LoVo (cell line): Measurements from ENCODE around the gene ARID4A.
A peak's percentile ranks its signal among the peaks of the same experiment; 100 is the strongest.
"Not testable (repeated sequence)": the region's sequence is repeated elsewhere in the genome, so short reads cannot be mapped to it uniquely, and the experiment has no call there.

Experiments used
- DNase-seq: peaks from one replicate; pipeline ENCODE4 v3.0.0-alpha.2; 2016; ENCODE audit warnings: low spot score

The ARID4A gene, protein sequence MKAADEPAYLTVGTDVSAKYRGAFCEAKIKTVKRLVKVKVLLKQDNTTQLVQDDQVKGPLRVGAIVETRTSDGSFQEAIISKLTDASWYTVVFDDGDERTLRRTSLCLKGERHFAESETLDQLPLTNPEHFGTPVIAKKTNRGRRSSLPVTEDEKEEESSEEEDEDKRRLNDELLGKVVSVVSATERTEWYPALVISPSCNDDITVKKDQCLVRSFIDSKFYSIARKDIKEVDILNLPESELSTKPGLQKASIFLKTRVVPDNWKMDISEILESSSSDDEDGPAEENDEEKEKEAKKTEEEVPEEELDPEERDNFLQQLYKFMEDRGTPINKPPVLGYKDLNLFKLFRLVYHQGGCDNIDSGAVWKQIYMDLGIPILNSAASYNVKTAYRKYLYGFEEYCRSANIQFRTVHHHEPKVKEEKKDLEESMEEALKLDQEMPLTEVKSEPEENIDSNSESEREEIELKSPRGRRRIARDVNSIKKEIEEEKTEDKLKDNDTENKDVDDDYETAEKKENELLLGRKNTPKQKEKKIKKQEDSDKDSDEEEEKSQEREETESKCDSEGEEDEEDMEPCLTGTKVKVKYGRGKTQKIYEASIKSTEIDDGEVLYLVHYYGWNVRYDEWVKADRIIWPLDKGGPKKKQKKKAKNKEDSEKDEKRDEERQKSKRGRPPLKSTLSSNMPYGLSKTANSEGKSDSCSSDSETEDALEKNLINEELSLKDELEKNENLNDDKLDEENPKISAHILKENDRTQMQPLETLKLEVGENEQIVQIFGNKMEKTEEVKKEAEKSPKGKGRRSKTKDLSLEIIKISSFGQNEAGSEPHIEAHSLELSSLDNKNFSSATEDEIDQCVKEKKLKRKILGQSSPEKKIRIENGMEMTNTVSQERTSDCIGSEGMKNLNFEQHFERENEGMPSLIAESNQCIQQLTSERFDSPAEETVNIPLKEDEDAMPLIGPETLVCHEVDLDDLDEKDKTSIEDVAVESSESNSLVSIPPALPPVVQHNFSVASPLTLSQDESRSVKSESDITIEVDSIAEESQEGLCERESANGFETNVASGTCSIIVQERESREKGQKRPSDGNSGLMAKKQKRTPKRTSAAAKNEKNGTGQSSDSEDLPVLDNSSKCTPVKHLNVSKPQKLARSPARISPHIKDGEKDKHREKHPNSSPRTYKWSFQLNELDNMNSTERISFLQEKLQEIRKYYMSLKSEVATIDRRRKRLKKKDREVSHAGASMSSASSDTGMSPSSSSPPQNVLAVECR

DNA sequence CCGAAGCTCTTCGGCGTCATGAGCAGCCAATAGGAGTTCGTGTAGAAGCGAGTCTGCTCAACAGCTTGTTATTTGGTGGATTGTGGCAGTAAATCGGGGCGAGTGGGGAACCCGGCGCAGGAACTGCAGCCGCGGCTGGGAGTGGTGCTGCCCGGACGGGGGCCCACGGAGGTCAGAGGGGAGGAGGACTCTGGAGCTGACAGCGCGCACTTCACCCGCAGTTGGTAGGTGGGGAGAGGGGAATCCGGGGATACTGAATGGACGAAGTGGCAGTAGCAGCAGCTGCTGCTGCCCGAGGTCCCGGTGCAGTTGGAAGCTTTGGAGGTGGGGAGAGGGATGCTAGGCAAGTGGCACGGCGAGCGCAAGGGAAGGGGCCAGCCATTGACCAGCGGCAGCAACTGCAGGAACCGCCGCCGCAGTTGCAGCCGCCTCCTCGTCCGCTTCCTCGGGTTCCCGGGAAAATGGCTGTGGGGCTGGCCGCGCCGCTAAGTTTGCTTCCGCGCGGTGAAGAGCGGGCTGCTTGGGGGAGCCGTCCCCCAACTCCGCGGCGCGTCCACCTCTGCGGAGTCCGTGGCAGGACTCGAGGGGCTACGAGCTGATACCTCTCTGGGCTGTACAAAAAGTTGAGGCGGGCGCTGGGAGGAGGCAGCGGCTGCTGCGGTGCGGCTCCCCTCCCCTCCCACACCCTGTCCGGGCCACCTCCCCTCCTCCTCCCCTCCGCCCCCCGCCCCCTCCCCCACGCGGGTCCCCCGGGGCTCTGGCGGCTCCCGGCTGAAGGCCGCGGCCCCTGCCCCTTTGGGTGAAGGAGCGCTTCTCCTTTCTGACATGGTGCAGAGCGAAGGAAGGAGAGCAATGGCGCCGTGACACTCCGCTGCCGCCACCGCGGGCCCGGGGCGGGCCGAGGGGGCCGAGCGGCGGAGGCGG, at the start of gene ARID4A:
Gene ARID4A, plus strand, starts transcription at position 79 of the 924 bp plus-strand sequence. CDS start 1,300 bp downstream, outside the sequence.
- DNase-seq = peak; percentile 9

DNA sequence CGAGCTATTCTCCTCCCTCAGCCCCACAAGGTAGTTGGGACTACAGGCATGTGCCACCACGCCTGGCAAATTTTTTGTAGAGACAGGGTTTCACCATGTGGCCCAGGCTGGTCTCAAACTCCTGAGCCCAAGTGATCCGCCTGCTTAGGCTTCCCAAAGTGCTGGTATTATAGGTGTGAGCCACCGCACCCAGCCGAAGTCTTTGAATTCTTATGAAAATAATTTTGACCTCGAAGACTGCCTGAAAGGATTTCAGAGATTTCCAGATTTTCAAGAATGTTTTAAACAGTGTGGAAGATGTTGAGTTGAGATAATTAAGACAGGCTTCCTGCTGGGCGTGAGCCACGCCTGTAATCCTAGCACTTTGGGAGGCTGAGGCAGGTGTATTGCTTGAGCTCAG, 48.7 kb upstream of the ARID4A start:
- no peak for DNase-seq

DNA sequence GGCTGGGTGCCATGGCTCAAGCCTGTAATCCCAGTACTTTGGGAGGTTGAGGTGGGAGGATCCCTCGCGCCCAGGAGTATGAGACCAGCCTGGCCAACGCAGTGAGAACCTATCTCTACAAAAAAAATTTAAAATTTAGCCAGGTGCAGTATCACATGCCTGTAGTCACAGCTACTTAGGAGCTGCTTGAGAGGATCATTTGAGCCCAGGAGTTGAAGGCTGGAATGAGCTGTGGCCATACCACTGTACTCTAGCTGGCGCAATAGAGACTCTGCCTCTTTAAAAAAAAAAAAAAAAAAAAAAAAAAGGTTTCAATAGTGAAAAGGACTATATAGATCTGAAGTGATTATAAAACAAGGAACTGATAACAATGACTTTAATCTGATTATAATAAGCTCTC, 40.2 kb upstream of the ARID4A start:
- DNase-seq = no peak

DNA sequence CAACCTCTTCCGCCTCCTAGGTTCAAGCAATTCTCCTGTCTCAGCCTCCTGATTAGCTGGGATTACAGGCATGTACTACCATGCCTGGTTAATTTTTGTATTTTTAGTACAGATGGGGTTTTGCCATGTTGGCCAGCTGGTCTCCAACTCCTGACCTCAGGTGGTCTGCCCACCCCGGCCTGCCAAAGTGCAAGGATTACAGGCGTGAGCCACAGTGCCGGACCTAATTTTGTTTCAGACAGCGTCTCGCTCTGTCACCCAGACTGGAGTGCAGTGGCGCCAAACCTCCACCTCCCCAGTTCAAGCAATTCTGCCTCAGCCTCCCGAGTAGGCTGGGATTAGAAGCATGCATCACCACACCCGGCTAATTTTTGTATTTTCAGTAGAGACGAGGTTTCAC, 36.4 kb upstream of the ARID4A start:
- DNase-seq = not testable (repeated sequence)

DNA sequence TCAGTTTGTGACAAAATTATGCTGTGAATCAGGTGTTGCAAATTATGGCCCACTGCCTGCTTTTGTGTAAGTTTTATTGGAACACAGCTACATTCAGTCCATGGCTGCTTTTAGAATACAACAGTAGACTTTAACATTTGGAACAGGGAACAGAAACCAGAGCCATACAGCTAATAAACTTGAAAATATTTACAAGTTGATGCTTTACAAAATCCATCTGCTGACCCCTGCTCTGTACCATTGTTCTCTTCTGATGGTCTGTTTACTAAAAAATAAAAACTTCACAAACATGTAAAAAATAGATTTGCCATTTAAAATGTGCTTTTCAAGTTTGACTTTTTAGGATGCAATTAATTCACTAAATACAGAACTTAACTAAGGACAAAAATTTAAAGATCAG, 33.0 kb upstream of the ARID4A start:
- DNase-seq = no peak

DNA sequence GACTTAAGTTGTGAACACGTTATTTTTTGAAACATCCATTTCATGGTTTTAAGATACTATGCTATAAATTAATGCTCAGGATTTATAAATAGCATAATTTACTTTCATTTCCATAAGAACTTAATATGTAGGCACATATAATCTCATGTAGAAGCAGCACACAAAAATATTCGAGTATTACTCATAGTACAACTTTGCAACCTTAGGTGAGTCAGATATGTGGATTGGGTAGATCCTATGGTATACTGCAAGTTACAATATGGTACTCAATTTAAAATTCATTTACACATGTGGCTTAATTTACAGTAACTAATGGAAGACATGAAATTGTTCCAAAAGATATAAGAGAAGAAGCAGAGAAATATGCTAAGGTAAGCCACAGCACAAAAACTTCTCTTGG, 27.7 kb upstream of the ARID4A start:
- no peak for DNase-seq

DNA sequence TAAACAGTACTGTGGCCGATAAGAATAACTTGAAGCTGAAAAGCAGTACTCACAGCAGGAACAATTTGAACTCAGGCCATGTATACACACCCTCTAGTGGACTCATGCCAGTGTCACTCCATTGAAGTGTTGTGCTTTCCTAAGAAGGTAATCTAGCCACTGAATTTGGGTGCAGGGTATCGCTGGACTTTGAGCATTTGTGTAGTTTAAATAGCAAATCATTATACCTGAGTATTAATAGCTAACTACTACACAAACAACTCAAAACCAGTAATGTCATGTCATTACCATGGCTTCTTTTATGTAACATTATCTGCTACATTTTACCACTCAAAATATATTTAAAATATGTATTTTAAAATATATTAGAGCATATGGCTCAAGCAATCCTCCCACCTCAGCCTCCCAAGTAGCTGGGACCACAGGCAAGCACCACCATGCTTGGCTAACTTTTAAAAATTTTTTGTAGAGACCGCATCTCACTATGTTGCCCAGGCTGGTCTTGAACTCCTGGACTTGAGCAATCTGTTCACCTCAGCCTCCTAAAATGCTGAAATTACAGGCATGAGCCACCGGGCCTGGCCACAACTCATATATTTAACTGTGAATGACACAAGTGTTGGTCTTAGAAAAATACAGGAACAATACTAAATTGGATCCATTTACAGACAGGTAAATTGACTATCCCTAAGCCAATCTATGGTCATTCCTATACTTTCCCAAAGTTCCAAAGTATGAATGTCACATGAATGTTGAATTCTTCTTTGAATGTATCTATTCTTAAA, 25.6 kb upstream of the ARID4A start:
- DNase-seq = peak; percentile 16

DNA sequence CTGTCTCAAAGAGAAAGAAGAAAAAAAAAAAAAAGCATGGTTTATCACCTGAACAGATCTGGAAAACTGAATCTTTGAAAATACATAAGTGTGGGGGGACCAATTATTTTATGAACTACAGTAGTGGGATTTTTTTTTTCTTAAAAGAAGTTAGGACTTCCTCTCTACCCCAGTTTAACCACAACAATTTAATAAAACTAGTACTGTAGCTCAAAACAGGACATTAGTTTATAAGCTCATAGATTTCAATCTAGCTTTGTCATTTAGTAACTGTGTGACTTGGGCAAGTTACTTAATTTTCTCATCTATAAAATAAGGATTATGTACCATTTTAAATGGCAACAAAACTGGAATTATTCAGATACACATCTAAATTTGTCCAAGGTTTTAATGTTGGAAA, 23.5 kb upstream of the ARID4A start:
- no peak for DNase-seq

DNA sequence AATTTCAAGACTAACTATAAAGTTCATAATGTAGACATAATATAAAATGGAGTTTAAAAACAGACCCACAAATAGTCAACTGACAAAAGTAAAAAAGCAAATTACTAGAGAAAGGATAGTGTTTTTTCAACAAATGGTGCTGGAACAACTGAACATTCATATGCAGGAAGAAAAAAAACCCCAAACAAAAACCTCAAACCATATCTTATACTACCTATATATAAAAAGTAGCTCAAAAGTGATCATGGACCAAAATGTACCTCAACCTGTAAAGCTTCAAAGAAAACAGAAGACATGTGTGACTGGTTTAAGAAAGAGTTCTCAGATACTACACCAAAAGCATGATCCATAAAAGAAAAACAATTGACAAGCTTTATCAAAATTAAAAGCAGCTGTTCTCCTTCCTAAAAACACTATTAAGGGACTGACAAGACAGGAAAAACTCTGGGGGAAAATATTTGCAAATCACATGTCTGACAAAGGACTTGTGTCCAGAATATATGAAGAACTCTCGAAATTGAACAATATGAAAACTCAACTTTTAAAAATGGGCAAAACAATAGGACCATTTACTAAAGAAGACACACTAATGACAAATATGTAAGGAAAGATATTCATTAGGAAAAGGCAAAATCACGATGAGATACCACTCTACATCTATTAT, 22.7 kb upstream of the ARID4A start:
- no peak for DNase-seq

DNA sequence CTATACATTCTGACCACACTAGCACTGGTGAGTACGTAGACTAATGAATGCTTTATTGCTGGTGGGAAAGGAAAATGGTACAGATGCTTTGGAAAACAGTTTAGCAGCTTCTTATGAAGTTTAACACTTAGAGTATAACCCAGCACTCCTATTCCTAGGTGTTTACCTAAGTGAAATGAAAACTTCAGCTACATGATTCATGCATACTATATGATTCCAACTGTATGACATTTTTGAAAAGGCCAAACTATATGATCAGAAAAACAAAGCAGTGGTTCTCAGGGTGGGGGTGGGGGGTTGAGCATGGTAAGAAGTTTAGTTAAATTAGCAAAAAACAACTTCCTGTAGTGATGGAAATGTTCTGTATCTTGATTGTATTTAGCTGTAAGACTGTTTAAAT, 22.1 kb upstream of the ARID4A start:
- DNase-seq = no peak

DNA sequence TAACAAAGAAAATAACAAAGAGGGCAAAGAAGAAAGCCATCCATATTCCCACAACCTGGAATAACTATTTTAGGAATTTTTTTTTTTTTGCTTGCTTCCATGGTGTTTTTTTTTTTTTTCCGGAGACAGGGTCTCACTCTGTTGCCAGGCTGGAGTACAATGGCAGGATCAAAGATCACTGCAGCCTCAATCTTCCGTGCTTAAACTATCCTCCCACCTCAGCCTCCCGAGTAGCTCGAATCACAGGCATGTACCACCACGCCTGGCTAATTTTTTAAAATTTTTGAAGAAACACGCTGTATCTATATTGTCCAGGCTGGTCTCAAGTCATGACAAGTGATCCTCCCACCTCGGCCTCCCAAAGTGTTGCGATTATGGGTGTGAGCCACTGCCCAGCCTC, 20.2 kb upstream of the ARID4A start:
- DNase-seq = no peak

DNA sequence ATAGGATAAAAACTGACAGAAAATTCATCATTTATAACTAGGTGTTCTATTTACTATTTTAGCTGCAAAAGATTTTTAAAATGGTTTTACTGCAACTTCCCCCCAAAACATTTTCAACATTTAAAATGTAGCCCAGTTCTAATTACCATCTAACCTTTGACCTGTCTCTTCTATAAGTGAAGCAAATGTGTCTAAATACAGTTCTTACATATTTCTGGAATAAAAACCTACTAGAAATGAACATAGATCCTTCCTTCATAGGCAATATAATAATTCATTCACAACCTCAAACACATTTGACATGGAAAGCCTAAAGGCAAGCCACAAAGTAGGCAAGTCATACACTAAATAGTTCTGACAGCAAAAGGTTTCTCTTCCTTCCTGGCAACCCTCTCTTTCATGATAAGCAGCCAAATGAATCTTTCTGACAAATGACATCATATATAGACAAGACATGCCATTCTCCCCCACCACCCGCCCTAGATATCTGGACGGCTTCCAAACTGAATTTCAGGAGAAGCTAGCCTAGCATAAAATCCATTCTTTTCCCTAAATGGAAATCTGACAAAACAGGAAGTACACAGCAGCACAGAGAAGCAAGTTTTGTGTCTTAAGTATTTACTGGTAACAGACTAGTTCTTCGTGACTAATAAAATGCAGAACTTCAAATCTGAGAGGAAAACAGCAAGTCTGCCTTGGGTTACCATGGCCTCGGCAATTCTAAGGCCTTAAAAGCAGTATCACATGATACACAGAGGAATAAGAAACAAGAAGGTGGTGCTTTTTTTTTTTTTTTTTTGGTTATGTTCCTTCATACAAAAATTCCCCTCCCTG, 17.2 kb upstream of the ARID4A start:
- no peak for DNase-seq

DNA sequence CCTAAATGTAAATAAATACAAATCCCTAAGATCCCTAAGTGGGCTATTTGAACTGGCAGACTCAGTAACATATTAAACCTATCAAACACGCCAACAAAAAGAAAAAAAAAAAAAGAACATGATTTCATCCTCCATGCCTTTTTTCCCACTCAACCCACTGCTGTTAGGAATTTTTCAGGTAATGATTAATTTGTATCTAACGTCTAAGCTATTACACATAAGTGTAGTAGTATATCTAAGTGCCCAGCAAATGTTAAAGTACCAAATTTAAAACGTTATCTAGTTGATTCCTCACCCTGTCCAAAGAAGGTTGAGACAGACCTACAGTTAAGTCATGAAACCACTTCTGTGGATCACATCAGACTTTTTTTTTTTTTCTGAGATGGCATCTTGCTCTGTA, 16.4 kb upstream of the ARID4A start:
- DNase-seq = no peak

DNA sequence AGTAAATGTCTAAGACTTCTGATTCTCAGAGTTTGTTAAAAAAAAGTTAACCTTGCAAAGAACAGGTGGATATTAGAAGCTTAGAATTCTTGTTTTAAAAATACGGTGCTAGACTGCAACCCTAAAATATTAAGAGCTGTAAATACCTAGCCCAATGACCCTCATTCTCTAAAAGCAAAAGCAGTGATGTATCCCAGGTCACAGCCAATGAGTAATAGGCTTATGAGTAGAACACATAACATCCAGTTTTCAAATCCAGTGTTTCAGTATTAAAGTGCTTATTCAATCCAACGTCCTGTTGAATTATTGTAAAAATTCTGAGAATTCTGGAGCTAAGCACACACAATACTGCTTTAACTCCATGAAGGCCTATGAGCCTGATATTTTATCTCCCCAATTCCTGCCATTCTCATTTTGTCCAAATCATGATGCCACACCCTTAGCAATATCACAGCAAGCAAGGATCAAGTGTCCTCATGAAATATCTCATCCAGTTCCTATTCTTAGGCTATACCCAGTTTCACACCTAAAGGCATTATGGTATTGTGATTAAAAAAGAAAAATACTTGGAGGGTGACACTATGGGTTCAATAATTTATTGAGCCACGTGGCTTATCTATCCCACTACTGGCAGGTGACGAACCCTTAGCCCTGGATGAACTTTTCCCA, 15.3 kb upstream of the ARID4A start:
- DNase-seq = no peak

DNA sequence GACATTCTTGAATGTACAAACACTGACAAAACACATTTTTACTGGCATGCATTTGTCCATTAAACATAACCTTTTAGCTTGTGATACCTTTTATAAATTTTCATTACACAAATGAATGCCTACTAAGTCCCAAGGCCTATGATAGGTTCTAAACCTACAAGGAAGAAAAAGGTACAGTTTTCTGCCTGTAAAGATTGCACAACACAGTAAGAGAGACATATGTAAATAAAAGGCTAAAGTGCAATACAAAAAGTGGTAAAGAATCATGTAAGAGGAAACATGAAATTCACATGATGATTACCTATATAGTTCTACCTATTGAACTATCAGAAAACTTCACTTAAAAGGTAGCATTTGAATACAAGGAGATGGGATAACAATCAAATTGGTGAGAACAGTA, 14.6 kb upstream of the ARID4A start:
- DNase-seq = no peak

DNA sequence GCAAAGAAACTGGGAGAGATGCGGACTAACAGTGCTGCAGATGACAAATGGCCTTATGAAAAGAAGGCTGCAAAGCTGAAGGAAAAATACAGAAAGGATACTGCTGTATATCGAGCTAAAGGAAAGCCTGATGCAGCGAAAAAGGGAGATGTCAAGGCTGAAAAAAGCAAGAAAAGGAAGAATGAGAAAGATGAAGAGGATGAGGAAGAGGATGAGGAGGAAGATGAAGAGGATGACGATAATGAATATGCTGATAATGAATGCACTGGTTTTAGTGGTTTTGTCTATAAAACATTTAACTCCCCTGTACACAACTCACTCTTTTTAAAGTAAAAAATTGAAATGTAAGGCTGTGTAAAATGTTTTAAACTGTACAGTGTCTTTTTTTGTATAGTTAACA, 13.2 kb upstream of the ARID4A start:
- DNase-seq = no peak

DNA sequence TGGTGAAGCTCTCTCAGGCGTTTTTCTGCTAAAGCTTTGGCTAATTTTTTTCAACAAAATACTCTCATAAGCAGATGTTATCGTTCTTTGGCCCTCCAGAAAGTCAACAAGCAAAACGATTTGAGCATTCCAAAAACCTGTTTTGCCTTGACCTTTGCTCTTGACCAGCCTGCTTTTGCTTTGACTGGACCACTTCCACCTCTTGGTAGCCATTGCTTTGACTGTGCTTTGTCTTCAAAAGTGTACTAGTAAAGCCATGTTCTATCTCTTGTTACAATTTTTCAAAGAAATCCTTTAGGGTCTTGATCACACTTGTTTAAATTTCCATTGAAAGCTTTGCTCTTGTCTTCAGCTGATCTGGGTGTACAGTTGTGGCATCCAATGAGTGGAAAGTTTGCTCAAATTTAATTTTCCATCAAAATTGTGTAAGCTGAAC, 10.7 kb upstream of the ARID4A start:
- no peak for DNase-seq

DNA sequence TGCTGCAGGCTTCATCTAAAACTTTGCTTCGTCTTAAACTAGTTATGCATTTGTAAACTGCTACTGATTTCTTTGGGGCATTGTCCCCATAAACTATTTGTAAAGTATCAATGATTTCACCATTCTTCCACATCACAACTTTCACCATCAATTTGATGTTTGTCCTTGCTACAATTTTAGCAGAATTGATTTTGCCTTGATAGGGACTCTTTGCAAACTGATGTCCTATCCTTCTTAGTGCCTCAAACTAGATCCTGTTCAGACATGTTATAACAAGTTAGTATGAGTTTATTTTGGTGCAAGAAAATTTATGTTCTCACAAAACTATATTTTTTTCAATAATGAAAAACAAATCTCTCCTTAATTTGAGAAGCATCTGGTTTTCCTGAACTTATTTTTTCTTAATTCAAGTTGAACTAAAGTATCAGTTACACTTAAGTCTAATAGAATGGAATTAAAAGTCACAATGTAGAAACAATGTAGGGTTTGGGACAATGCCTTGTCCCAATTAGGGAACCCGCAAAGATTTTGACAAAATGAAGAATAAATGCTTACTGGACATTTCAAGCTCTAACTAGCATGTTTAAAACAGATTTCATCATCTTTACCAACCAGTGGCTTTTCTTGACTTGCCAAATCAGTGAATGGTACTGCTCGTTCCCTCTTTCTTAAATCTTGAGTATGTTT, 10.1 kb upstream of the ARID4A start:
- DNase-seq = no peak
